Skeletal muscle tissue (tissue), 4 donors: Measurements from ENCODE around the gene SYNPO. TPM values are rescaled to one million over a fixed set of nuclear protein-coding genes. Genes with fewer than 3 reads are reported as not detected.

ENCODE experiments used
- H3K27ac ChIP-seq: one replicate; pipeline ENCODE4 v1.7.0; 2013; ENCODE audit warnings: mild to moderate bottlenecking, low read depth, low read length, inconsistent platforms
- H3K27me3 ChIP-seq, 3 donors: one replicate each; pipeline ENCODE4 v1.7.0; 2013; ENCODE audit warnings: low read length in 3 of 3; ENCODE audit not compliant: control insufficient read depth in 3 of 3, insufficient read depth in 3 of 3
- H3K36me3 ChIP-seq, 3 donors: one replicate each; pipeline ENCODE4 v1.7.0; 2013; ENCODE audit warnings: low read length in 3 of 3; ENCODE audit not compliant: control insufficient read depth in 3 of 3, insufficient read depth in 3 of 3
- H3K4me1 ChIP-seq, 3 donors: one replicate each; pipeline ENCODE4 v1.7.0; 2013; ENCODE audit warnings: low read length in 3 of 3, mild to moderate bottlenecking in 3 of 3; ENCODE audit not compliant: control insufficient read depth in 3 of 3, insufficient read depth in 3 of 3
- H3K4me3 ChIP-seq, 3 donors: one replicate each; pipeline ENCODE4 v1.7.0; 2013; ENCODE audit warnings: low read length in 3 of 3
- H3K9ac ChIP-seq, 3 donors: one replicate each; pipeline ENCODE4 v1.7.0; 2013; ENCODE audit warnings: low read length in 3 of 3, mild to moderate bottlenecking in 3 of 3, moderate library complexity in 2 of 3, low read depth in 1 of 3
- H3K9me3 ChIP-seq, 3 donors: one replicate each; pipeline ENCODE4 v1.7.0; 2013; ENCODE audit warnings: low read length in 3 of 3; ENCODE audit not compliant: control insufficient read depth in 3 of 3
- total RNA-seq: library from RNA; depleted of rRNA; stranded (reverse); fragments of >200 nt; gene quantifications from one replicate; pipeline ENCODE4 v1.2.3, GENCODE V29; 2014
- donor health status: Osteomylitis.

Gene SYNPO
- total RNA-seq, 1 donor from 2014 or later: 6.3 TPM

DNA sequence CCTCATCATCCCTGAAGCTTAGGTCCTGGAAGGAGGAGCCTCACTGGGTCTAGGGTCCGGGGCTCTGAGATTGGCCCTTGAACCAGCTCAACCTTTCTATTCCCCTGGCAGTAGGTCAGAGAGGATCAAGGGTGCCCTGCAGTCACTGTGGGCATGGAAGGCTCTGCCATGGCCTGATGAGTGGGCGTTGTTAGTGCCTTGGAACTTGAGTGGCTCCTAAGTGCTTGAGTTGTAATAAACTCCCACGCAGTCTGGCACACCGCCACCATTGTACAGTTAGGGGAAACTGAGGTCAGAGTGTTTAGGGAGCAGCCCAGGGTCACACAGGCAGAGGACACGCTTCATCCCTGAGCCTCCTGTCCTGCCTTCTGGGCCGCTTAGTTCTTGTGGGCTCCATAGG, 10.4 kb upstream of the SYNPO start:
- Histone ChIP-seq H3K9ac (peak overlapping the region; percentile 42 to 100 (median 45)), H3K27me3 (no peaks in the 10 kb centered on the region), H3K27ac (peak overlapping the region; percentile 100), H3K4me3 (peak overlapping the region; percentile 31 to 52 (median 37)), H3K9me3 (no peaks in the 10 kb centered on the region), H3K4me1 (peaks cover 81 to 96% (median 83%) of the 10 kb centered on the region in 3 donors), H3K36me3 (peaks cover 4 to 21% (median 13%) of the 10 kb centered on the region in 3 donors)

DNA sequence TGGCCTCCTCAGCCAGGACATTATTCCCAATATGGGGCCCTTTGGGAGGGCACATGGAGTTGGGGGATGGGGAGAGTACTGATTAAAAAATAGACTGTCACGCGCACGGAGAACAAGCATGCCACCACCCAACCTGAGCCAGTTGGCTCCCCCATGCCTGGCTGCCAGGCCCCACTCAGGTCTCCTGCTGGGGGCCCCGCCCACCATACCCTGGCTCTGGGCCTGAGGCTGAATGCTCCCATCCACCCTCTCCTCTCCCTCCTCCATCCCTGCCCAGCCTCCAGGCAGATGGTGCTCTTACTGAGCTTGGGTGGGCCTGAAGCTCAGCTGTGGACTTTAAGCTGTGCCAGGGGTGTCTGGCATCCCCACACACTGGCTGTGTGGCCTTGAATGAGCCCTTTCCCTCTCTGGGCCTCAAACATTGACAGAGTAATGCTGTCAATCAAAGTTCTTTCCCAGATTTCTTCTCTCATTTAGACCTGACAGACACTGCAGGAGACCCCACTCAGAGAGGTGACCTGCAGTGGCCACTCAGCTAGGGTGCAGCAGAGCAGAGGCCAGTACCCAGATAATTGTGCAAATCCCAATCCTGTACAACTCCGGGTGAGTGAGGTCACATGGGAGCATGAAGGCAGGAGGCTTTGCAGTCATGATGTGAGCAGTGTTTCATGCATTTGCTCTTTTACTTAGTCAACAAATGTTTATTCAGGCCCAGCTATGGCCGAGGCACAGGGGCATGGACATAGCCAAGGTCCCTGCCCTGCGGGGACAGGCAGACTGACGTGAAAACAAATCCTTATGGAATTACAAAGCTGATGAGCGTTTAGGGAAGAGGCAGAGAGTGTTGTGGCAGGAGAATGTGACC, 9.8 kb upstream of the SYNPO start:
- peaks cover 85 to 98% (median 88%) of the 10 kb centered on the region in 3 donors for H3K4me1 ChIP-seq
- H3K9me3 ChIP-seq: no peaks in the 10 kb centered on the region
- peaks cover 4 to 18% (median 15%) of the 10 kb centered on the region in 3 donors for H3K36me3 ChIP-seq
- no peaks in the 10 kb centered on the region for H3K27me3 ChIP-seq
- H3K9ac ChIP-seq: peak overlapping the region; percentile 45 to 100 (median 62)
- H3K4me3 ChIP-seq: peak overlapping the region; percentile 31 to 60 (median 37)
- H3K27ac ChIP-seq: peak overlapping the region; percentile 100

DNA sequence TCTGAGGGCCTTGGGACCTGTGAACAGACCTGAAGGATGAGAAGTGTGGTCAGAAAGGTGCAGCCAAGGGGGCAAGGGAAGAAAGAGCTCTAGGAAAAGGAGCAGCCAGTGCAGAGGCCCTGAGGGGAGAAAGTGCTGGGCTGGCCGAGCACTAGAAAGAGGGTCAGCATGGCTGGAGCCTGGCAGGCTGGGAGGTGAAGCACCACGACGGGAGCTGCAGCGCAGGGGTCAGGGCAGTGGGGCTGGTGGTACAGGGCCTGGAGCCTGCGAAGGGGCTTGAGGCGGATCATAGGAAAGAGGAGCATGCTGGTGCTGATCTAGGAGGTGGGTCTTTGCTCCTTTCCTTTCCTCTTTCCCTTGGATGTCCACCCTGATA, 9.1 kb upstream of the SYNPO start:
- H3K27me3 ChIP-seq: no peaks in the 10 kb centered on the region
- no peaks in the 10 kb centered on the region for H3K9me3 ChIP-seq
- H3K4me3 ChIP-seq: peak overlapping the region; percentile 25 to 60 (median 31)
- peaks cover 81 to 98% (median 91%) of the 10 kb centered on the region in 3 donors for H3K4me1 ChIP-seq
- H3K27ac ChIP-seq: peak overlapping the region; percentile 100
- peaks cover 4 to 15% (median 14%) of the 10 kb centered on the region in 3 donors for H3K36me3 ChIP-seq
- H3K9ac ChIP-seq: peak overlapping the region; percentile 23 to 100 (median 62)

DNA sequence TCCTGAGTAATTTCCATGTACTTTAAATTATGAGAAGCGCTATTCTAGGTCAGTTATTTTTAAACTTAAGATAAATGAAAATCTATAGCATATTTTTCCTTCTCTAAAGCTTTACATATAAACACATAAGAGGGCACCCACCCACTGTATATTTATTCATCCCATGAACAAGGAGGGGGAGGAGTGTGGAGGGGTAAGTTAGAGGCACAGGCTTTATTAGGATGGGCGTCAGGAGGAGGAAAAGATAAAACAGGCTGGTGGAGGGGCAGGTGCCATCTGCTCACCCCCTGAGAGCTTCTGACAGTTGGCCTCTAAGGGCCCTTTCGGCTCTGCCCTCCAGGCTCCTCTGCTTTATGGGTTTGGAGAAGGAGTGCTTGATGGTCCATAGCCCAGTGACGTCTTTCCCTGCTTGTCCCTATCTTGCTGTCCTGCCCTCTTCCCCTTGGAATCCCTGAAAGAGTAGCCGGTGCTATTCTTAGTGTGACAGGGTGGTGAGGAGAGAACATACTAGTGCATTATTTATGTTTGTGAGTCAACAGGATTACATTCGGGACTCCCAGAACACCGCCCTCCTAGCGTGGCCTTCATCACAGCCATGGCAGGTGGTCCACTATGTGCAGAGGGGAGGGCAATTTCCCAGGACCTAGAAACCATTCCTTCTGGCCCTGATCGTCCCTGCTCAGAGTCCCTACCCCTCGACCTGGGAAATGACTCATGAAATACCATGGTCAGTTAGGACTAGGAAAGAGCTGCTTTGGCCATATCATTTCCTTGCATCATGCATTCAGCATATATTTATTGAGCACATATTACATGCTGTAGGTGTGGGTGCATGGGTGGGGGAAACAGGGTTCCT, 7.9 kb upstream of the SYNPO start:
- no peaks in the 10 kb centered on the region for H3K27me3 ChIP-seq
- peaks cover 81 to 98% (median 91%) of the 10 kb centered on the region in 3 donors for H3K4me1 ChIP-seq
- peak overlapping the region; percentile 14 to 46 (median 35) for H3K4me3 ChIP-seq
- peak overlapping the region; percentile 62 to 100 (median 79) for H3K9ac ChIP-seq
- peak overlapping the region; percentile 100 for H3K27ac ChIP-seq
- no peaks in the 10 kb centered on the region for H3K9me3 ChIP-seq
- H3K36me3 ChIP-seq: peaks cover 4 to 18% (median 15%) of the 10 kb centered on the region in 3 donors

DNA sequence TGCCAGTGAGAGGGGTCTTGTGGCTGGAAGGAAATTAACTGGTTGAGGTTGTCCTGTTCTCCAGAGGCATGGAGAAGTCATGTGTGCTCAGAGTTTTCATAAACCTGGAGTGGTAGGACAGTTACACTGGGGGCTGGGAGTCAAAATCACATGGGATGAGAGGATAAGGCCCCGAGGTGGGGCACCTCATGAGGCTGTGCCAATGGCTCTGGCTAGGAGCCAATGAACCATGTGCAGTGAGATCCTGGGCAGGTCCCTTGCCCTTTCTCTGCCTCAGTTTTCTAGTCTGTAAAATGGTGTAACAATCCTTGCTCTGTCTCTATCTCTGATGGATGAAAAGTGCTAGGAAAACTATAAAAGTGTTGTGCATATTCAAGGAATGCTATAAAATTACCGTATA, 7.0 kb upstream of the SYNPO start:
- H3K27me3 ChIP-seq: no peaks in the 10 kb centered on the region
- H3K27ac ChIP-seq: peak overlapping the region; percentile 100
- peaks cover 83 to 97% (median 90%) of the 10 kb centered on the region in 3 donors for H3K4me1 ChIP-seq
- H3K36me3 ChIP-seq: peaks cover 4 to 18% (median 15%) of the 10 kb centered on the region in 3 donors
- peak overlapping the region in 2 of 3 donors; percentile 79 to 100 for H3K9ac ChIP-seq
- peak overlapping the region in 1 of 3 donors; percentile 35 for H3K4me3 ChIP-seq
- no peaks in the 10 kb centered on the region for H3K9me3 ChIP-seq

DNA sequence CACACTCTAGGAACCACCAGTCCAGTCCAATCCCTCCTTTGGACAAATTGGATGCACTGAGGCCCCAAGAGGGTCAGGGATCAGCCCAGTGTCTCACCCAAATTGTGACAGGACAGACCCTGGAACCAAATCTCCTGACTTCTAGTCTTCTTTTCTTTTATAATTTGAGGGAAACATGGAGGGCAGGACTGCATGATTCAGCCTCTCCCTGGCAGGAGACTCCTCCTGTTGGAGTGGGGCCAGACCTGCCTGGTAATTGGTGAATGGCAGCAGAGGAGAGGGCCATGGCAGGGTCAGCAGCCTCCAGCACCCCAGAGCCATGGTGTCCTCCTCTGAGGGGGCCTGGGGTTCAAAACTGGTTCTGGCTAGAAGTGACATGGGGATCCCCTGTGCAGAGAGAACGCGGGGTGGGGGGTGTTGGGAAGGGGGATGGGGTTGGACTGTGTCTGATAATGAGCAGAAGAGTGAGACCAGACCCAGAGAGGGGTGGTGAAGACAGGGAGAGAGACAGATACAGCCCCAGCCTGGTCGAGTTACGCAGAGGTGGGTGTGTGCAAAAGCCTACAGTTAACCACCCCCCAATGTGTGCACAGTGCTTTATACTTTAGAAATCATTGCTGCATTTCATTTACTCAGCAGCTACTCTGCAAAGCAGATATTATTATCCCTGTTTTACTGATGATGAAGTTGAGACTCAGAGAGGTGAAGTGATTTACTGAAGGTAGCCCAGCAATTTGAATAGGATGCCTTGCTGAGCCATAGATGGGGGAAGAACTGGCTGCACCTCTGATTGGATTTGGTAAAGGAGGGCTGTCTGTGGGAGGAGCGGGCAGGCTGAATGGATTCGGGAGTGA, 3.8 kb upstream of the SYNPO start:
- Histone ChIP-seq H3K27ac (peak overlapping the region; percentile 92), H3K4me1 (peaks cover 83 to 97% (median 90%) of the 10 kb centered on the region in 3 donors)

DNA sequence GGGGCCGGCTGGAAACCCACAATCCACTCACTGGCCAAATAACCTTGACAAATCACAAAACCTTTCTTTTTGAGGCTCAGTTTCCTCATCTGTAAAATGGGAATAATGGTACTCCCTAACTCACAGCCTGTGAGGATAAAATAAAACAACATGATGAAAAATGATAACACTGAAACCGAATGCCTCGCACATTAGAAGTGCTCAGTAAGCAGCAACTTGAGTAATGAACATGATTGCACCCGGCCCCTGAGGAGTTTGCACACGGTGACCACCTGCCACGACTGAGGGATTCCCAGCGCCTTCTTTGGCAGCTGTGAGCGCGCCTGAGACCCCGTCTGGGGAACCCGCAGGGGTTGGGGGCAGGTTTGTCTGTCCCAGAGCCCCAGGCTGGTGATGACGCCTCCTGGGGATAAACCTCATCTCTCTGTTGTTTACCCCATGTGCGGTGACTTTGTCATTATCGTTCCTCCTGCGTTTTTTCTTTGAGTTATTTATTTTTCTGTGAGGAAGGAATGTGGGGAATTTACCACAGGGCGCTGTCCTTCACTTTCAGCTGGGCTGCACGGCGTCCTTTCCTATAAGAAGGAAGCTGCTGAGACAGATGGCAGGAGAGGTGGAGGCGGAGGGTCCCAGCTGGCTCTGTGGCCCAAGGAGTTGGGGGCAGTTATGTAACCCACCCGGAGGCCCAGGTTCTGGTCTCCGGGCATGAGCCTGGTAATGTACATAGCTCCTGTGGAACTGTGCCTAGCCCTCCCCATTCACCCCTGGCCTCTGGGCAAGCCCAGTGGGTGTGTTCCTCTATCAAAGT, 3.0 kb upstream of the SYNPO start:
- Histone ChIP-seq H3K9ac (peak overlapping the region; percentile 59 to 70 (median 62)), H3K27ac (peak overlapping the region; percentile 92)

More for the DNA sequence above, 3.8 kb upstream of the SYNPO start:
- Histone ChIP-seq H3K9ac (peak overlapping the region in 2 of 3 donors; percentile 51 to 70), H3K27me3 (no peaks in the 10 kb centered on the region), H3K4me3 (no peak overlapping the region), H3K9me3 (no peaks in the 10 kb centered on the region), H3K36me3 (peaks cover 4 to 12% (median 10%) of the 10 kb centered on the region in 3 donors)

DNA sequence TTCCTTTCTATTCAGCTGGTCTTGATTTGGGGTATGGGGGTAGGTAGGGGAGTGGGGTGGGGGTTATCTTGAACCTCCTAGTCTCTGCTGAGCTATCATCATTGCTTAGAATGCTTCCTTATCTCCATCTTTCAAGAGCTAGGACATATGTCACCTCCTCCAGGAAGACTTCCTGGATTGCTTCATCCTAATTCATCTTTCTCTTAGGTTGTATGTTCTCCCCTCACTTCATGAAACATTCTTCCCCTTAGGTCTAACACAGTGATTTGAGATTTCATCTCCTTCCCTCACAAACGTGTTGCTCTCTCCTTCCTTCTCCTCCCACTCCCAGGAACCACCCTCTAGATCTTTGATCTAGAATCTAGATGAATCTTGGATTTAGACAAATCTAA, 2.4 kb upstream of the SYNPO start:
- Histone ChIP-seq H3K36me3 (peaks cover 4 to 12% (median 10%) of the 10 kb centered on the region in 3 donors), H3K9me3 (no peaks in the 10 kb centered on the region), H3K4me1 (peaks cover 84 to 97% (median 91%) of the 10 kb centered on the region in 3 donors), H3K27me3 (no peaks in the 10 kb centered on the region), H3K27ac (peak overlapping the region; percentile 92), H3K4me3 (no peak overlapping the region), H3K9ac (peak overlapping the region in 2 of 3 donors; percentile 50 to 59)

More for the DNA sequence above, 3.0 kb upstream of the SYNPO start:
- Histone ChIP-seq H3K9me3 (no peaks in the 10 kb centered on the region), H3K4me3 (no peak overlapping the region), H3K4me1 (peaks cover 83 to 97% (median 90%) of the 10 kb centered on the region in 3 donors), H3K36me3 (peaks cover 4 to 12% (median 10%) of the 10 kb centered on the region in 3 donors), H3K27me3 (no peaks in the 10 kb centered on the region)
